HFF-Myc (cell line): Measurements from ENCODE around the gene GPR22.
A peak's percentile ranks its signal among the peaks of the same experiment; 100 is the strongest.

Experiments
- DNase-seq: peaks from one replicate; pipeline ENCODE4 v3.0.0-alpha.2; 2011; ENCODE audit warnings: low read depth; ENCODE audit errors: extremely low read depth
- H3K4me3 ChIP-seq: replicated peaks from 2 replicates; pipeline ENCODE4 v1.5.1; 2011; ENCODE audit warnings: low read depth, mild to moderate bottlenecking, control low read depth, low read length
- TF ChIP-seq, protein P1 (sequence below): IDR thresholded peaks from 2 replicates; pipeline ENCODE4 v1.5.1; 2012; ENCODE audit warnings: mild to moderate bottlenecking, low read depth, low read length, control low read depth; ENCODE audit errors: missing control alignments

GPR22 gene

DNA sequence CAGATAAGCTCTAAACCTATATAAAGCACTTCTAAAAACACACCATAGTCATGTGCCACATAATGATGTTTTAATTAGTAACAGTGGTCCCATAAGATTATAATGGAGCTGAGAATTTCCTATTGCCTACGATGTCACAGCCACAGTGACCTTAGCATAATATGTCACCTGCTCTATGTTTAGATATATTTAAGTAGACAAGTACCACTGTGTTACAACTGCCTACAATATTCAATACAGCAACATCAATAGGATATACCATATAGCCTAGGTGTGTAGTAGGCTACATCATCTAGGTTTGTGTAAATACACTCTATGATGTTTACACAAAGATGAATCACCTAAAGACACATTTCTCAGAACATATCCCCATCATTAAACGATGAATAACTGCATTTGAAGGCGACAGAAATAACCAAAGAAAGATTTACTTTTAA lies 24.5 kb downstream of the GPR22 start:
- DNase-seq, result no peak
- TF ChIP-seq, protein P1, sequence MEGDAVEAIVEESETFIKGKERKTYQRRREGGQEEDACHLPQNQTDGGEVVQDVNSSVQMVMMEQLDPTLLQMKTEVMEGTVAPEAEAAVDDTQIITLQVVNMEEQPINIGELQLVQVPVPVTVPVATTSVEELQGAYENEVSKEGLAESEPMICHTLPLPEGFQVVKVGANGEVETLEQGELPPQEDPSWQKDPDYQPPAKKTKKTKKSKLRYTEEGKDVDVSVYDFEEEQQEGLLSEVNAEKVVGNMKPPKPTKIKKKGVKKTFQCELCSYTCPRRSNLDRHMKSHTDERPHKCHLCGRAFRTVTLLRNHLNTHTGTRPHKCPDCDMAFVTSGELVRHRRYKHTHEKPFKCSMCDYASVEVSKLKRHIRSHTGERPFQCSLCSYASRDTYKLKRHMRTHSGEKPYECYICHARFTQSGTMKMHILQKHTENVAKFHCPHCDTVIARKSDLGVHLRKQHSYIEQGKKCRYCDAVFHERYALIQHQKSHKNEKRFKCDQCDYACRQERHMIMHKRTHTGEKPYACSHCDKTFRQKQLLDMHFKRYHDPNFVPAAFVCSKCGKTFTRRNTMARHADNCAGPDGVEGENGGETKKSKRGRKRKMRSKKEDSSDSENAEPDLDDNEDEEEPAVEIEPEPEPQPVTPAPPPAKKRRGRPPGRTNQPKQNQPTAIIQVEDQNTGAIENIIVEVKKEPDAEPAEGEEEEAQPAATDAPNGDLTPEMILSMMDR, result no peak
- no peak overlapping the region for H3K4me3 ChIP-seq

DNA sequence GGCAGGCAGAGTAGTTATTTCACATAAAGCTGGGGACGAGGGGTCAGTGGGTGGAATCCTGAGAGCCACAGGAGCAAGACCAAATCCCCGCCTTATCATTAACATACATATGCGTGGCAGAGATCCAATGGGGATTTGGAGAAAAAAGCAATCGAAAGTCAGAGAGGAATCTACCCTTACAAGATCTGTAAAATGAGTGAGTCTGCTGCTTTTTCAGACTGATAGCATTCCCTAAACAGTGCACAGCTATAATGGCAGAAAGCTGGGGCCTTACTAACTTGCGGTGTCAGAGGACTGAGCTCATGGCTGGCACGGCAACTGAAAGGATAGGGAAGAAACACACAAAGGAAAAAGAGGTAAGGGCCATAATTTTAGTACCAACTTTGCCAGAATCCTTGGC lies 25.0 kb downstream of the GPR22 start:
- DNase-seq, result no peak
- TF ChIP-seq, protein P1, result no peak
- no peak overlapping the region for H3K4me3 ChIP-seq

DNA sequence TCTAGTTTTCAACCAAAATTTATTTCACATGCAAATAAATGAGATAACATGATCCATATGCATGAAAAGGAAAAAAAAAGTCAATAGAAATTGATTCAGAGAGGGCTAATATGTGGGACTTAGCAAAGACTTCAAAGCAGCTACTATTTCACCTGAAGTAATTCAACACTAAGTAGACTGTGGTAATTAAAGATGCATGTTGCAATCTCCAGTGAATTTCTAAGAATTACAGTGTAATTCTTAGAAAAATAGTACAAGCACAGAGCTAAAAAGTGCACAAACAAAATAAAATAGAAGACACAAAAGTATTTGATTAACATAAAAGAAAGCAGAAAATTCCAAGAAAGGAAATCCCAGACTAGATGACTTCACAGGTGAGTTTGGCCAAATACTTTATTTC lies 25.7 kb downstream of the GPR22 start:
- DNase-seq, result no peak
- H3K4me3 ChIP-seq, result no peak overlapping the region
- TF ChIP-seq, protein P1, result no peak

DNA sequence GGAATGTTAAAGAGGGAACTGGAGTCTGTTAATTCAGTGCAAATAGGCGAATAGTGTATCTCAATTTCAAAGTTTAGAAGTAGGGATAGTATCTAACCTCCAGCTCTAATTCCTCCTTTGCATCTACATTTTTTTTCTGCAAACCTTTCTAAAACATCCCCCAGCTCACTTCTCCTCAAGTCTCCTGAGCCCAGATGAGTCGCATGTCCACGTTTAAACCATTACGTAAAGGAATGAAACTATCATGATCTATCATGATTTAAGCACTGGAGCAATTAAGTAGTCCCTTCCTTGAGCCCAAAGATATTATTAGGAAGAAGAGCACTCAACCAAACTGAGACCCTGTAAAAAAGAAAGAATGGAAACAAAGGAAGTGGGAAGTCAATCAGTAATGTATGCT lies 29.9 kb downstream of the GPR22 start:
- no peak for DNase-seq
- TF ChIP-seq, protein P1, result no peak
- no peak overlapping the region for H3K4me3 ChIP-seq

DNA sequence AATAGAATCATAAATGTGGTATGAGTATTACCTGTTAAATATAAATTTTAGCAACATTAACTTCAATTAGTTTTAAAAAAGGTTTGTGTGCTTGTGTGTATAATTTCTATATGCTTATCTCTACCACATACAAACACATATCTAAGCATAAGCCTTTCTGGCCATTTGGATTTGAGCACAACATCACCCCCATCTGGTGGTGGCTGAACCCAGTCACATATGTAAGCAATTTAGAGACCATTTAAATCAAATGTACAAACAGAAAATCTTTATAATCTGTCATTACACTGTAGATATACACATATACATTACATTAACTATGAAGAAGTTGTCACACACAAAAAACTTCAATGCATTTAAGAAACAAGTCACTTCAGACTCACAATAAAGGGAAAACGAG lies 31.7 kb downstream of the GPR22 start:
- TF ChIP-seq, protein P1, result peak; percentile 48

DNA sequence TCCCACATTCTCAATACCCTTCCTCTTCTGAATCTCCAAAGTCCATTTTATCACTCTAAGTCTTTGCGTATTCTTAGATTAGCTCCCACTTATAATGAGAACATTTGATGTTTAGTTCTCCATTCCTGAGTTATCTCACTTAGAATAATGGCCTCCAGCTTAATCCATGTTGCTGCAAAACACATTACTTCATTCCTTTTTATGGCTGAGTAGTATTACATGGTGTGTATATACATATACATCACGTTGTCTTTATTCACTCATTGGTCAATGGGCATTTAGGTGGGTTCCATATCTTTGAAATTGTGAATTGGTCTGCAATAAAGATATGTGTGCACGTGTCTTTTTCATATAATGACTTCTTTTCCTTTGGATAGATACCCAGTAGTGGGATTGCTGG lies 32.3 kb downstream of the GPR22 start:
- H3K4me3 ChIP-seq, result no peak overlapping the region
- no peak for DNase-seq
- TF ChIP-seq, protein P1, result no peak

More for the DNA sequence above, 31.7 kb downstream of the GPR22 start:
- peak; percentile 33 for DNase-seq
- H3K4me3 ChIP-seq, result no peak overlapping the region

DNA sequence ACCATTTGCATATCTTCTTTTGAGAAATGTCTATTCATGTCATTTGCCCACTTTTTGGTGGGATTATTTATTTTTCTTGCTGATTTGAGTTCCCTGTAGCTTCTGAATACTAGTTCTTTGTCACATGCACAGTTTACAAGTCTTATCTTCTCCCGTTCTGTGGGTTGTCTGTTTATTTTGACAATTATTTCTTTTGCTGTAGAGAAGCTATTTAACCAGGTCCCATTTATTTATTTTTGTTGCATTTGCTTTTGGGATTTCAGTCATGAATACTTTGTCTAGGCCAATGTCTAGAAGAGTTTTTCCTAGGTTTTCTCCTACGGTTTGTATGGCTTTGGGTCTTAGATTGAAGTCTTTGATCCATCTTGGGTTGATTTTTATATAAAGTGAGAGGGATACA lies 32.9 kb downstream of the GPR22 start:
- TF ChIP-seq, protein P1, result no peak
- no peak overlapping the region for H3K4me3 ChIP-seq
- DNase-seq, result no peak
